Measurements from ENCODE around the gene MYO1G. TPM values are rescaled to one million over a fixed set of nuclear protein-coding genes. Genes with fewer than 3 reads are reported as not detected.
"Not testable (repeated sequence)": the region's sequence is repeated elsewhere in the genome, so short reads cannot be mapped to it uniquely, and the experiment has no call there.

Gene MYO1G
- total RNA-seq, 1 donor from 2014 or later: 0.41 TPM

- no peak for DNase-seq (ENCODE audit: low spot score in 2 of 2)
- FAIRE-seq: no peak
Measured at GRCh38 chr7:45000093-45001032, 21.5 kb upstream of the MYO1G start, which contains the start of gene CCM2. Gene CCM2 (plus strand): TSS chr7:45000201. CDS start chr7:45000334, 133 bp downstream.

- FAIRE-seq: no peak
- peak; percentile 95 to 97 for DNase-seq (ENCODE audit: low spot score in 2 of 2)
Measured at GRCh38 chr7:44999245-45000092, 20.7 kb upstream of the MYO1G start.

- FAIRE-seq (no peak), DNase-seq (ENCODE audit: low spot score in 2 of 2) (no peak)
Measured at GRCh38 chr7:44998153-44998871, 19.5 kb upstream of the MYO1G start.

- DNase-seq (ENCODE audit: low spot score in 2 of 2) (no peak), FAIRE-seq (no peak)
Measured at GRCh38 chr7:44995555-44996493, 17.0 kb upstream of the MYO1G start.

- DNase-seq (ENCODE audit: low spot score in 2 of 2): no peak
- no peak for FAIRE-seq
Measured at GRCh38 chr7:44994877-44995554, 16.2 kb upstream of the MYO1G start.

- not testable (repeated sequence) for FAIRE-seq; DNase-seq (ENCODE audit: low spot score in 2 of 2)
Measured at GRCh38 chr7:44992004-44992795, 13.4 kb upstream of the MYO1G start.

GRCh38 chr7:44990109-44991023 lies 11.6 kb upstream of the MYO1G start:
- no peak for FAIRE-seq
- DNase-seq (ENCODE audit: low spot score in 2 of 2): no peak

GRCh38 chr7:44989132-44989531 lies 10.3 kb upstream of the MYO1G start:
- FAIRE-seq: no peak
- no peak for DNase-seq (ENCODE audit: low spot score in 2 of 2)

- DNase-seq (ENCODE audit: low spot score in 2 of 2) (no peak), FAIRE-seq (no peak)
Measured at GRCh38 chr7:44988701-44989100, 9.9 kb upstream of the MYO1G start.

GRCh38 chr7:44987996-44988395 lies 9.2 kb upstream of the MYO1G start:
- no peak for DNase-seq (ENCODE audit: low spot score in 2 of 2)
- FAIRE-seq: no peak

GRCh38 chr7:44987457-44987856 lies 8.6 kb upstream of the MYO1G start:
- no peak for FAIRE-seq
- DNase-seq (ENCODE audit: low spot score in 2 of 2): no peak

GRCh38 chr7:44986218-44987053 lies 7.6 kb upstream of the MYO1G start:
- DNase-seq (ENCODE audit: low spot score in 2 of 2): peak; percentile 71 to 85
- FAIRE-seq: no peak

- DNase-seq (ENCODE audit: low spot score in 2 of 2) (no peak), FAIRE-seq (no peak)
Measured at GRCh38 chr7:44985900-44986217, 7.0 kb upstream of the MYO1G start.

- DNase-seq (ENCODE audit: low spot score in 2 of 2) (no peak), FAIRE-seq (no peak)
Measured at GRCh38 chr7:44985033-44985695, 6.3 kb upstream of the MYO1G start.

- no peak for DNase-seq (ENCODE audit: low spot score in 2 of 2)
- FAIRE-seq: no peak
Measured at GRCh38 chr7:44984478-44984758, 5.6 kb upstream of the MYO1G start.

All from frontal cortex (tissue), 4 donors.